Measurements from ENCODE around the gene FLRT1.

- TF ChIP-seq CTCF (IDR thresholded peaks at IDR 0.05) (no peak), POLR2AphosphoS5 (IDR thresholded peaks at IDR 0.05) (no peak)
These were observed 17.8 kb upstream of the FLRT1 start for GRCh38 chr11:64017945-64018224.
